ENCODE measurements around the gene CP.

GRCh38 chr3:149226776-149227175 lies 5.1 kb upstream of the CP start:
- TF ChIP-seq, protein P1, sequence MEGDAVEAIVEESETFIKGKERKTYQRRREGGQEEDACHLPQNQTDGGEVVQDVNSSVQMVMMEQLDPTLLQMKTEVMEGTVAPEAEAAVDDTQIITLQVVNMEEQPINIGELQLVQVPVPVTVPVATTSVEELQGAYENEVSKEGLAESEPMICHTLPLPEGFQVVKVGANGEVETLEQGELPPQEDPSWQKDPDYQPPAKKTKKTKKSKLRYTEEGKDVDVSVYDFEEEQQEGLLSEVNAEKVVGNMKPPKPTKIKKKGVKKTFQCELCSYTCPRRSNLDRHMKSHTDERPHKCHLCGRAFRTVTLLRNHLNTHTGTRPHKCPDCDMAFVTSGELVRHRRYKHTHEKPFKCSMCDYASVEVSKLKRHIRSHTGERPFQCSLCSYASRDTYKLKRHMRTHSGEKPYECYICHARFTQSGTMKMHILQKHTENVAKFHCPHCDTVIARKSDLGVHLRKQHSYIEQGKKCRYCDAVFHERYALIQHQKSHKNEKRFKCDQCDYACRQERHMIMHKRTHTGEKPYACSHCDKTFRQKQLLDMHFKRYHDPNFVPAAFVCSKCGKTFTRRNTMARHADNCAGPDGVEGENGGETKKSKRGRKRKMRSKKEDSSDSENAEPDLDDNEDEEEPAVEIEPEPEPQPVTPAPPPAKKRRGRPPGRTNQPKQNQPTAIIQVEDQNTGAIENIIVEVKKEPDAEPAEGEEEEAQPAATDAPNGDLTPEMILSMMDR (IDR thresholded peaks at IDR 0.05; ENCODE audit: insufficient read depth, low read depth, low read length), result no peak
- no peak for TF ChIP-seq EZH2 (IDR thresholded peaks at IDR 0.05; ENCODE audit: insufficient read depth, low read length)

Data from astrocyte (in vitro differentiated cells and primary cell).